ENCODE measurements around the gene AMT. TPM values are rescaled to one million over a fixed set of nuclear protein-coding genes. Genes with fewer than 3 reads are reported as not detected.

AMT gene
- polyA plus RNA-seq, 1 donor (not counting 4 experiments of a cell fraction or from before 2014, with no cell fraction given), result 7.1 TPM

GRCh38 chr3:49389297-49389696 lies 33.0 kb downstream of the AMT start:
- Histone ChIP-seq H4K20me1 (ENCODE audit: control insufficient read depth, extremely low read depth, insufficient read depth, low read length) (peaks cover 31% of the 10 kb centered on the region), H3K27me3 (ENCODE audit: control insufficient read depth, extremely low read depth, insufficient read depth, low read length) (no peaks in the 10 kb centered on the region), H3K79me2 (ENCODE audit: control insufficient read depth, insufficient read depth, low read length) (peaks cover 96% of the 10 kb centered on the region), H2AFZ (ENCODE audit: control insufficient read depth, low read length) (no peak overlapping the region), H3K36me3 (ENCODE audit: control insufficient read depth in 2 of 2, extremely low read depth in 1 of 2, insufficient read depth in 2 of 2, low read length in 2 of 2) (peaks cover 3 to 4% of the 10 kb centered on the region in 2 experiments), H3K4me1 (ENCODE audit: control insufficient read depth, extremely low read depth, insufficient read depth, low read length) (peaks cover 4% of the 10 kb centered on the region), H3K4me3 (ENCODE audit: control insufficient read depth in 2 of 3, extremely low read depth in 1 of 3, insufficient read depth in 2 of 3, low read depth in 1 of 3, low read length in 3 of 3) (no peak overlapping the region), H3K9ac (ENCODE audit: control insufficient read depth, extremely low read depth, insufficient read depth, low read length) (no peak overlapping the region), H3K4me2 (ENCODE audit: control insufficient read depth, extremely low read depth, insufficient read depth, low read depth, low read length) (no peak overlapping the region), H3K9me3 (ENCODE audit: control insufficient read depth, low read depth, low read length) (no peaks in the 10 kb centered on the region), H3K9me1 (ENCODE audit: control insufficient read depth, extremely low read depth, insufficient read depth, low read length) (no peaks in the 10 kb centered on the region), H3K27ac (ENCODE audit: control insufficient read depth, insufficient read depth, low read length) (no peak overlapping the region)
- dilution Hi-C loops (cut with MboI; ENCODE audit: extremely low pct_ligation_motif_present, low sequenced_read_pairs), result no loop called here
- DNase-seq (ENCODE audit: low read depth, low spot score), result no peak
- FAIRE-seq, result no peak
- TF ChIP-seq CTCF (optimal IDR thresholded peaks at IDR 0.05 in 1 of 3, IDR thresholded peaks at IDR 0.05 in 1 of 3, conservative IDR thresholded peaks at IDR 0.05 in 1 of 3; ENCODE audit: extremely low read depth in 1 of 3, insufficient read depth in 2 of 3, low read length in 3 of 3), result no peak
- TF ChIP-seq EZH2 (IDR thresholded peaks at IDR 0.05; ENCODE audit: low read length), result no peak

- dilution Hi-C loops (cut with MboI; ENCODE audit: extremely low pct_ligation_motif_present, low sequenced_read_pairs), result no loop called here
- Histone ChIP-seq H3K4me1 (ENCODE audit: control insufficient read depth, extremely low read depth, insufficient read depth, low read length) (peaks cover 4% of the 10 kb centered on the region), H3K9ac (ENCODE audit: control insufficient read depth, extremely low read depth, insufficient read depth, low read length) (no peak overlapping the region), H2AFZ (ENCODE audit: control insufficient read depth, low read length) (no peak overlapping the region), H3K27ac (ENCODE audit: control insufficient read depth, insufficient read depth, low read length) (peak overlapping the region; percentile 17), H3K4me2 (ENCODE audit: control insufficient read depth, extremely low read depth, insufficient read depth, low read depth, low read length) (no peak overlapping the region), H3K36me3 (ENCODE audit: control insufficient read depth in 2 of 2, extremely low read depth in 1 of 2, insufficient read depth in 2 of 2, low read length in 2 of 2) (peaks cover 0 to 3% of the 10 kb centered on the region in 2 experiments), H3K9me3 (ENCODE audit: control insufficient read depth, low read depth, low read length) (no peaks in the 10 kb centered on the region), H3K27me3 (ENCODE audit: control insufficient read depth, extremely low read depth, insufficient read depth, low read length) (no peaks in the 10 kb centered on the region), H3K4me3 (ENCODE audit: control insufficient read depth in 2 of 3, extremely low read depth in 1 of 3, insufficient read depth in 2 of 3, low read depth in 1 of 3, low read length in 3 of 3) (no peak overlapping the region), H4K20me1 (ENCODE audit: control insufficient read depth, extremely low read depth, insufficient read depth, low read length) (peaks cover 32% of the 10 kb centered on the region), H3K79me2 (ENCODE audit: control insufficient read depth, insufficient read depth, low read length) (peaks cover 98% of the 10 kb centered on the region), H3K9me1 (ENCODE audit: control insufficient read depth, extremely low read depth, insufficient read depth, low read length) (no peaks in the 10 kb centered on the region)
- TF ChIP-seq EZH2 (IDR thresholded peaks at IDR 0.05; ENCODE audit: low read length), result no peak
- no peak for TF ChIP-seq CTCF (optimal IDR thresholded peaks at IDR 0.05 in 1 of 3, IDR thresholded peaks at IDR 0.05 in 1 of 3, conservative IDR thresholded peaks at IDR 0.05 in 1 of 3; ENCODE audit: extremely low read depth in 1 of 3, insufficient read depth in 2 of 3, low read length in 3 of 3)
- FAIRE-seq (no peak), DNase-seq (ENCODE audit: low read depth, low spot score) (no peak)
Observed at GRCh38 chr3:49388289-49388820, 33.9 kb downstream of the AMT start.

All from keratinocyte (primary cell).